ENCODE measurements around the gene SH3RF1.

GRCh38 chr4:169167957-169168858, 102.5 kb downstream of the SH3RF1 start:
- TF ChIP-seq, protein P1, sequence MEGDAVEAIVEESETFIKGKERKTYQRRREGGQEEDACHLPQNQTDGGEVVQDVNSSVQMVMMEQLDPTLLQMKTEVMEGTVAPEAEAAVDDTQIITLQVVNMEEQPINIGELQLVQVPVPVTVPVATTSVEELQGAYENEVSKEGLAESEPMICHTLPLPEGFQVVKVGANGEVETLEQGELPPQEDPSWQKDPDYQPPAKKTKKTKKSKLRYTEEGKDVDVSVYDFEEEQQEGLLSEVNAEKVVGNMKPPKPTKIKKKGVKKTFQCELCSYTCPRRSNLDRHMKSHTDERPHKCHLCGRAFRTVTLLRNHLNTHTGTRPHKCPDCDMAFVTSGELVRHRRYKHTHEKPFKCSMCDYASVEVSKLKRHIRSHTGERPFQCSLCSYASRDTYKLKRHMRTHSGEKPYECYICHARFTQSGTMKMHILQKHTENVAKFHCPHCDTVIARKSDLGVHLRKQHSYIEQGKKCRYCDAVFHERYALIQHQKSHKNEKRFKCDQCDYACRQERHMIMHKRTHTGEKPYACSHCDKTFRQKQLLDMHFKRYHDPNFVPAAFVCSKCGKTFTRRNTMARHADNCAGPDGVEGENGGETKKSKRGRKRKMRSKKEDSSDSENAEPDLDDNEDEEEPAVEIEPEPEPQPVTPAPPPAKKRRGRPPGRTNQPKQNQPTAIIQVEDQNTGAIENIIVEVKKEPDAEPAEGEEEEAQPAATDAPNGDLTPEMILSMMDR (IDR thresholded peaks at IDR 0.05; ENCODE audit: borderline replicate concordance, extremely low read depth, low read length, poor library complexity, severe bottlenecking) = no peak
- no peak for TF ChIP-seq EZH2 (IDR thresholded peaks at IDR 0.05; ENCODE audit: borderline replicate concordance, low read depth, low read length, severe bottlenecking)

All from DND-41 (cell line).